ENCODE data around the gene SLC5A2. TPM values are rescaled to one million over a fixed set of nuclear protein-coding genes. Genes with fewer than 3 reads are reported as not detected.

SLC5A2 gene
- polyA plus RNA-seq, 2 of the 4 experiments (the other 2 are of a cell fraction), result 0.09 to 0.46 TPM

GRCh38 chr16:31493506-31494125 is 10.7 kb downstream of the SLC5A2 start:
- H3K4me1 ChIP-seq, result no peaks in the 10 kb centered on the region
- TF ChIP-seq REST (IDR thresholded peaks at IDR 0.05) (no peak), CBX8 (IDR thresholded peaks at IDR 0.05) (no peak)
- H3K9me3 ChIP-seq, result no peaks in the 10 kb centered on the region
- WGBS (ENCODE audit: missing lambda C conversion rate), result 92% methylated on average over 18 of the region's 18 CpGs
- DNase-seq (ENCODE audit: low read depth in 1 of 2, low spot score in 1 of 2) (no peak), ATAC-seq (no peak), FAIRE-seq (no peak)
- POLR2A ChIA-PET, result interaction anchor here (0.7 kb wide), 1 partner anchor 34 kb away, joined by 3 read pairs; the partner anchor contains the start of gene ARMC5
- H3K27ac ChIP-seq, result no peak overlapping the region
- H3K4me3 ChIP-seq, result no peak overlapping the region
- CTCF ChIA-PET, result interaction anchor here (1.4 kb wide), 2 partner anchors 10 to 13 kb away, joined by 3 to 6 read pairs; no protein-coding TSS in a partner anchor
- no peak overlapping the region for H3K4me2 ChIP-seq

GRCh38 chr16:31496670-31497069 is 13.7 kb downstream of the SLC5A2 start:
- no peaks in the 10 kb centered on the region for H3K4me1 ChIP-seq
- ATAC-seq, result no peak
- 93% methylated on average over 10 of the region's 10 CpGs for WGBS (ENCODE audit: missing lambda C conversion rate)
- no peak overlapping the region for H3K4me2 ChIP-seq
- no peaks in the 10 kb centered on the region for H3K9me3 ChIP-seq
- ChIA-PET POLR2A (interaction anchor here (1.0 to 2.3 kb wide), 2 partner anchors 9 to 12 kb away, joined by 4 to 10 read pairs; partner anchors contain the start of gene RUSF1), CTCF (interaction anchor here (2.0 kb wide), 1 partner anchor 36 kb away, joined by 6 read pairs; no protein-coding TSS in a partner anchor)
- DNase-seq (ENCODE audit: low read depth in 1 of 2, low spot score in 1 of 2), result no peak
- FAIRE-seq, result no peak
- no peak overlapping the region for H3K4me3 ChIP-seq
- no peak overlapping the region for H3K27ac ChIP-seq
- no peak for TF ChIP-seq RAD21 (conservative IDR thresholded peaks at IDR 0.05 in 1 of 2, IDR thresholded peaks at IDR 0.05 in 1 of 2)

GRCh38 chr16:31498493-31498892 is 15.6 kb downstream of the SLC5A2 start:
- H3K27ac ChIP-seq, result no peak overlapping the region
- ChIA-PET CTCF (interaction anchor here (1.2 to 1.4 kb wide), 2 partner anchors 11 to 370 kb away, joined by 4 read pairs; no protein-coding TSS in a partner anchor), POLR2A (interaction anchor here (0.9 kb wide), 1 partner anchor 9 kb away, joined by 3 read pairs; the partner anchor contains the start of gene RUSF1)
- FAIRE-seq (no peak), DNase-seq (ENCODE audit: low read depth in 1 of 2, low spot score in 1 of 2) (no peak), ATAC-seq (no peak)
- H3K9me3 ChIP-seq, result no peaks in the 10 kb centered on the region
- H3K4me1 ChIP-seq, result no peaks in the 10 kb centered on the region
- no peak overlapping the region for H3K4me2 ChIP-seq
- TF ChIP-seq BHLHE40 (IDR thresholded peaks at IDR 0.05; ENCODE audit: low read depth, low read length) (no peak), ZC3H11A (IDR thresholded peaks at IDR 0.05) (no peak), FOSB (CRISPR knock-in tag; IDR thresholded peaks at IDR 0.05) (no peak), CHD2 (IDR thresholded peaks at IDR 0.05; ENCODE audit: low read length, partially characterized antibody) (no peak), RAD21 (conservative IDR thresholded peaks at IDR 0.05 in 1 of 2, IDR thresholded peaks at IDR 0.05 in 1 of 2) (no peak), FOXS1 (CRISPR knock-in tag; IDR thresholded peaks at IDR 0.05) (no peak), MAZ (IDR thresholded peaks at IDR 0.05; ENCODE audit: borderline replicate concordance, low read depth, low read length) (no peak), CTCF (IDR thresholded peaks at IDR 0.05) (no peak), RARB (CRISPR knock-in tag; IDR thresholded peaks at IDR 0.05) (no peak), ELK1 (IDR thresholded peaks at IDR 0.05; ENCODE audit: low read depth, low read length) (no peak), CBX8 (IDR thresholded peaks at IDR 0.05) (no peak), SREBF2 (IDR thresholded peaks at IDR 0.05) (no peak), HOXB13 (CRISPR knock-in tag; IDR thresholded peaks at IDR 0.05; ENCODE audit: low read depth) (no peak), ATOH8 (CRISPR knock-in tag; IDR thresholded peaks at IDR 0.05; ENCODE audit: low read depth) (no peak), HOXB5 (CRISPR knock-in tag; IDR thresholded peaks at IDR 0.05) (no peak), EP300 (IDR thresholded peaks at IDR 0.05) (no peak)
- H3K4me3 ChIP-seq, result no peak overlapping the region
- 84% methylated on average over 8 of the region's 8 CpGs for WGBS (ENCODE audit: missing lambda C conversion rate)
